Measurements from ENCODE around the gene AR. TPM values are rescaled to one million over a fixed set of nuclear protein-coding genes. Genes with fewer than 3 reads are reported as not detected.

AR gene
- total RNA-seq, 2 experiments from 2014 or later, result not detected

GRCh38 chrX:67718926-67719325 is 175.1 kb downstream of the AR start:
- Mint-ChIP-seq H3K36me3 (no peaks in the 10 kb centered on the region), H3K4me1 (no peaks in the 10 kb centered on the region), H3K4me3 (no peak overlapping the region), H3K9me3 (no peaks in the 10 kb centered on the region), H3K27me3 (no peaks in the 10 kb centered on the region), H3K27ac (no peak overlapping the region)
- DNase-seq, result no peak

GRCh38 chrX:67720344-67720743 is 176.5 kb downstream of the AR start:
- Mint-ChIP-seq H3K36me3 (no peaks in the 10 kb centered on the region), H3K27ac (no peak overlapping the region), H3K27me3 (no peaks in the 10 kb centered on the region), H3K4me1 (no peaks in the 10 kb centered on the region), H3K4me3 (no peak overlapping the region), H3K9me3 (no peaks in the 10 kb centered on the region)
- DNase-seq, result no peak

- no peaks in the 10 kb centered on the region for H3K27me3 Mint-ChIP-seq
- H3K9me3 Mint-ChIP-seq, result no peaks in the 10 kb centered on the region
- DNase-seq, result no peak
- H3K4me1 Mint-ChIP-seq, result no peaks in the 10 kb centered on the region
- H3K36me3 Mint-ChIP-seq, result no peaks in the 10 kb centered on the region
- H3K4me3 Mint-ChIP-seq, result no peak overlapping the region
- H3K27ac Mint-ChIP-seq, result no peak overlapping the region
Measured at GRCh38 chrX:67721321-67721720, 177.5 kb downstream of the AR start.

GRCh38 chrX:67723580-67724351 is 179.9 kb downstream of the AR start:
- no peaks in the 10 kb centered on the region for H3K4me1 Mint-ChIP-seq
- H3K27ac Mint-ChIP-seq, result no peak overlapping the region
- H3K4me3 Mint-ChIP-seq, result no peak overlapping the region
- H3K9me3 Mint-ChIP-seq, result no peaks in the 10 kb centered on the region
- no peaks in the 10 kb centered on the region for H3K27me3 Mint-ChIP-seq
- no peak for DNase-seq
- H3K36me3 Mint-ChIP-seq, result no peaks in the 10 kb centered on the region

GRCh38 chrX:67724359-67725110 is 180.7 kb downstream of the AR start:
- DNase-seq, result no peak
- H3K27me3 Mint-ChIP-seq, result no peaks in the 10 kb centered on the region
- H3K4me1 Mint-ChIP-seq, result no peaks in the 10 kb centered on the region
- H3K9me3 Mint-ChIP-seq, result no peaks in the 10 kb centered on the region
- H3K4me3 Mint-ChIP-seq, result no peak overlapping the region
- H3K27ac Mint-ChIP-seq, result no peak overlapping the region
- no peaks in the 10 kb centered on the region for H3K36me3 Mint-ChIP-seq

- Mint-ChIP-seq H3K36me3 (no peaks in the 10 kb centered on the region), H3K27ac (no peak overlapping the region)
Measured at GRCh38 chrX:67725471-67725870, 181.7 kb downstream of the AR start.

GRCh38 chrX:67726018-67726417 is 182.2 kb downstream of the AR start:
- no peaks in the 10 kb centered on the region for H3K27me3 Mint-ChIP-seq
- H3K4me3 Mint-ChIP-seq, result no peak overlapping the region
- no peaks in the 10 kb centered on the region for H3K36me3 Mint-ChIP-seq
- H3K27ac Mint-ChIP-seq, result no peak overlapping the region
- H3K4me1 Mint-ChIP-seq, result no peaks in the 10 kb centered on the region
- DNase-seq, result no peak
- H3K9me3 Mint-ChIP-seq, result no peaks in the 10 kb centered on the region

More at GRCh38 chrX:67725471-67725870, 181.7 kb downstream of the AR start:
- H3K4me1 Mint-ChIP-seq, result no peaks in the 10 kb centered on the region
- no peaks in the 10 kb centered on the region for H3K27me3 Mint-ChIP-seq
- DNase-seq, result no peak
- no peaks in the 10 kb centered on the region for H3K9me3 Mint-ChIP-seq
- no peak overlapping the region for H3K4me3 Mint-ChIP-seq

GRCh38 chrX:67727576-67727975 is 183.8 kb downstream of the AR start:
- H3K36me3 Mint-ChIP-seq, result no peaks in the 10 kb centered on the region
- no peaks in the 10 kb centered on the region for H3K9me3 Mint-ChIP-seq
- DNase-seq, result no peak
- no peaks in the 10 kb centered on the region for H3K4me1 Mint-ChIP-seq
- no peak overlapping the region for H3K4me3 Mint-ChIP-seq
- no peaks in the 10 kb centered on the region for H3K27me3 Mint-ChIP-seq
- H3K27ac Mint-ChIP-seq, result no peak overlapping the region

- no peaks in the 10 kb centered on the region for H3K27me3 Mint-ChIP-seq
- no peak overlapping the region for H3K4me3 Mint-ChIP-seq
- H3K27ac Mint-ChIP-seq, result no peak overlapping the region
- no peaks in the 10 kb centered on the region for H3K36me3 Mint-ChIP-seq
- H3K9me3 Mint-ChIP-seq, result no peaks in the 10 kb centered on the region
- no peaks in the 10 kb centered on the region for H3K4me1 Mint-ChIP-seq
- no peak for DNase-seq
Measured at GRCh38 chrX:67730296-67730695, 186.5 kb downstream of the AR start.

- H3K27ac Mint-ChIP-seq, result no peak overlapping the region
Measured at GRCh38 chrX:67731061-67731460, 187.2 kb downstream of the AR start.

GRCh38 chrX:67732864-67733263 is 189.0 kb downstream of the AR start:
- Mint-ChIP-seq H3K27me3 (no peaks in the 10 kb centered on the region), H3K4me1 (no peaks in the 10 kb centered on the region), H3K27ac (no peak overlapping the region)

More at GRCh38 chrX:67731061-67731460, 187.2 kb downstream of the AR start:
- Mint-ChIP-seq H3K9me3 (no peaks in the 10 kb centered on the region), H3K4me1 (no peaks in the 10 kb centered on the region), H3K4me3 (no peak overlapping the region), H3K27me3 (no peaks in the 10 kb centered on the region), H3K36me3 (no peaks in the 10 kb centered on the region)
- DNase-seq, result no peak

GRCh38 chrX:67734111-67734753 is 190.4 kb downstream of the AR start:
- H3K4me3 Mint-ChIP-seq, result no peak overlapping the region
- H3K36me3 Mint-ChIP-seq, result no peaks in the 10 kb centered on the region
- H3K4me1 Mint-ChIP-seq, result no peaks in the 10 kb centered on the region
- DNase-seq, result no peak
- no peaks in the 10 kb centered on the region for H3K9me3 Mint-ChIP-seq
- H3K27me3 Mint-ChIP-seq, result no peaks in the 10 kb centered on the region
- no peak overlapping the region for H3K27ac Mint-ChIP-seq

More at GRCh38 chrX:67732864-67733263, 189.0 kb downstream of the AR start:
- no peak for DNase-seq
- Mint-ChIP-seq H3K4me3 (no peak overlapping the region), H3K36me3 (no peaks in the 10 kb centered on the region), H3K9me3 (no peaks in the 10 kb centered on the region)

GRCh38 chrX:67749536-67749935 is 205.7 kb downstream of the AR start:
- Mint-ChIP-seq H3K4me1 (no peaks in the 10 kb centered on the region), H3K9me3 (no peaks in the 10 kb centered on the region), H3K27ac (no peak overlapping the region), H3K27me3 (no peaks in the 10 kb centered on the region), H3K36me3 (no peaks in the 10 kb centered on the region), H3K4me3 (no peak overlapping the region)
- no peak for DNase-seq

- DNase-seq, result no peak
- Mint-ChIP-seq H3K27me3 (no peaks in the 10 kb centered on the region), H3K9me3 (no peaks in the 10 kb centered on the region), H3K4me1 (no peaks in the 10 kb centered on the region), H3K36me3 (no peaks in the 10 kb centered on the region), H3K27ac (no peak overlapping the region), H3K4me3 (no peak overlapping the region)
Measured at GRCh38 chrX:67750694-67751093, 206.9 kb downstream of the AR start.

GRCh38 chrX:67759018-67759417 is 215.2 kb downstream of the AR start:
- Mint-ChIP-seq H3K9me3 (no peaks in the 10 kb centered on the region), H3K4me1 (no peaks in the 10 kb centered on the region), H3K27ac (no peak overlapping the region), H3K36me3 (no peaks in the 10 kb centered on the region), H3K4me3 (no peak overlapping the region), H3K27me3 (no peaks in the 10 kb centered on the region)
- no peak for DNase-seq

Data from activated naive CD8-positive, alpha-beta T cell treated with anti-CD3 and anti-CD28 coated beads for 36 hours (primary cell).